ENCODE measurements around the gene ADAT2.

- TF ChIP-seq CTCF (IDR thresholded peaks at IDR 0.05; ENCODE audit: extremely low read depth in 1 of 2, insufficient read depth in 1 of 2, low read depth in 1 of 2, low read length in 2 of 2) (no peak), POLR2AphosphoS5 (IDR thresholded peaks at IDR 0.05; ENCODE audit: insufficient read depth, low read depth, low read length) (no peak), EZH2 (IDR thresholded peaks at IDR 0.05; ENCODE audit: borderline replicate concordance, low read depth, low read length, severe bottlenecking) (no peak), FOS (IDR thresholded peaks at IDR 0.05; ENCODE audit: borderline replicate concordance, insufficient read depth, low read length) (no peak), POLR2A (IDR thresholded peaks at IDR 0.05; ENCODE audit: low read depth, low read length) (no peak), MAX (IDR thresholded peaks at IDR 0.05; ENCODE audit: insufficient read depth, insufficient read length) (no peak), MYC (IDR thresholded peaks at IDR 0.05; ENCODE audit: low read depth, low read length) (no peak), GATA2 (IDR thresholded peaks at IDR 0.05; ENCODE audit: insufficient read depth, insufficient read length, low read depth, low read length) (no peak)
These were observed 50.7 kb downstream of the ADAT2 start for GRCh38 chr6:143399775-143400174.
